HEK293T (cell line): ENCODE data around the gene FLT4.

Experiments used
- CTBP1 ChIP-seq: fragments of 450-650 bp; IDR thresholded peaks from 2 replicates; pipeline ENCODE4 v1.6.1; 2016; ENCODE audit warnings: borderline replicate concordance
- ELF4 ChIP-seq: fragments of 450-650 bp; IDR thresholded peaks from 2 replicates; pipeline ENCODE4 v1.6.1; 2017; ENCODE audit warnings: antibody characterized with exemption
- FOXA1 ChIP-seq: fragments of 450-650 bp; IDR thresholded peaks from 2 replicates; pipeline ENCODE4 v1.6.1; 2016; ENCODE audit warnings: mild to moderate bottlenecking
- FOXK2 ChIP-seq: fragments of 450-650 bp; IDR thresholded peaks from 2 replicates; pipeline ENCODE4 v1.6.1; 2016; ENCODE audit warnings: mild to moderate bottlenecking
- FOXM1 ChIP-seq: fragments of 450-650 bp; IDR thresholded peaks from 2 replicates; pipeline ENCODE4 v1.6.1; 2017; ENCODE audit warnings: mild to moderate bottlenecking, borderline replicate concordance
- LEF1 ChIP-seq: fragments of 450-650 bp; IDR thresholded peaks from 2 replicates; pipeline ENCODE4 v1.6.1; 2017; ENCODE audit warnings: mild to moderate bottlenecking, borderline replicate concordance
- SP1 ChIP-seq: fragments of 450-650 bp; IDR thresholded peaks from 2 replicates; pipeline ENCODE4 v1.6.1; 2017
- SUZ12 ChIP-seq: fragments of 450-650 bp; IDR thresholded peaks from 2 replicates; pipeline ENCODE4 v1.6.1; 2016; ENCODE audit warnings: mild to moderate bottlenecking
- TARDBP ChIP-seq: fragments of 450-650 bp; IDR thresholded peaks from 2 replicates; pipeline ENCODE4 v1.6.1; 2016
- ZNF384 ChIP-seq: fragments of 450-650 bp; IDR thresholded peaks from 2 replicates; pipeline ENCODE4 v1.6.1; 2016

GRCh38 chr5:180613188-180613813 is 36.1 kb downstream of the FLT4 start:
- no peak for TF ChIP-seq LEF1
- no peak for TF ChIP-seq TARDBP
- no peak for TF ChIP-seq CTBP1
- no peak for TF ChIP-seq SUZ12
- TF ChIP-seq SP1 = no peak
- TF ChIP-seq FOXM1 = no peak
- TF ChIP-seq FOXA1 = no peak
- TF ChIP-seq ELF4 = no peak
- no peak for TF ChIP-seq FOXK2
- TF ChIP-seq ZNF384 = no peak
